ENCODE measurements around the gene CBLL1. TPM values are rescaled to one million over a fixed set of nuclear protein-coding genes. Genes with fewer than 3 reads are reported as not detected.

Gene CBLL1
- total and polyA plus RNA-seq, 2 donors (not counting 1 experiment from before 2014, with no cell fraction given): 22.1 to 57.2 TPM

- H3K4me3 ChIP-seq (ENCODE audit: control extremely low read depth in 1 of 5, extremely low read depth in 1 of 5, insufficient read depth in 1 of 5, low read depth in 2 of 5, low read length in 4 of 5): no peak overlapping the region
- peaks cover 0 to 3% of the 10 kb centered on the region in 2 donors for H3K4me1 ChIP-seq (ENCODE audit: control insufficient read depth in 2 of 2, insufficient read depth in 2 of 2, low read length in 2 of 2)
- no peak overlapping the region for H3K27ac ChIP-seq (ENCODE audit: low read length in 2 of 2)
- DNase-seq (no peak), ATAC-seq (ENCODE audit: low read depth) (no peak)
- H3K9me3 ChIP-seq (ENCODE audit: control extremely low read depth in 1 of 3, control insufficient read depth in 2 of 3, insufficient read depth in 1 of 3, low read length in 2 of 3): no peaks in the 10 kb centered on the region
- H3K79me2 ChIP-seq (ENCODE audit: control insufficient read depth, insufficient read depth, low read length): peaks cover 47% of the 10 kb centered on the region
- Mint-ChIP-seq H3K9me3 (ENCODE audit: insufficient read depth) (no peaks in the 10 kb centered on the region), H3K27ac (no peak overlapping the region), H3K4me3 (no peak overlapping the region), H3K27me3 (no peaks in the 10 kb centered on the region), H3K4me1 (peaks cover 17% of the 10 kb centered on the region)
- peaks cover 13 to 63% of the 10 kb centered on the region in 2 experiments for H3K36me3 ChIP-seq (replicated peaks in 1 of 2; ENCODE audit: control extremely low read depth in 1 of 2, control insufficient read depth in 1 of 2, extremely low read depth in 1 of 2, insufficient read depth in 2 of 2, low read length in 1 of 2)
- intact Hi-C loops (cut with micrococcal nuclease): no loop called here
- ChIA-PET CTCF (no interaction called here), POLR2A (no interaction called here)
- no peak overlapping the region for H3K9ac ChIP-seq (ENCODE audit: low read length)
- H3K27me3 ChIP-seq (replicated peaks in 1 of 4; ENCODE audit: control extremely low read depth in 1 of 4, control insufficient read depth in 3 of 4, insufficient read depth in 4 of 4, low read length in 3 of 4): no peaks in the 10 kb centered on the region
- TF ChIP-seq EZH2 (IDR thresholded peaks at IDR 0.05; ENCODE audit: borderline replicate concordance, insufficient read depth, low read depth, low read length, poor library complexity, severe bottlenecking) (no peak), CTCF (IDR thresholded peaks at IDR 0.05) (no peak)
- H3K4me2 ChIP-seq (replicated peaks; ENCODE audit: low read depth, low read length, poor library complexity, severe bottlenecking): no peak overlapping the region
- no peak overlapping the region for H2AFZ ChIP-seq (ENCODE audit: insufficient read depth, low read depth, low read length, poor library complexity, severe bottlenecking)
- 92% methylated on average over 4 of the region's 7 CpGs for WGBS (ENCODE audit: insufficient coverage)
- peaks cover 55% of the 10 kb centered on the region for H4K20me1 ChIP-seq (ENCODE audit: control insufficient read depth, insufficient read depth, low read length, poor library complexity, severe bottlenecking)
Observed at GRCh38 chr7:107751113-107751512, 7.2 kb downstream of the CBLL1 start.

- ChIA-PET POLR2A (no interaction called here), CTCF (no interaction called here)
- Histone ChIP-seq H4K20me1 (ENCODE audit: control insufficient read depth, insufficient read depth, low read length, poor library complexity, severe bottlenecking) (peaks cover 42% of the 10 kb centered on the region), H3K4me1 (ENCODE audit: control insufficient read depth in 2 of 2, insufficient read depth in 2 of 2, low read length in 2 of 2) (no peaks in the 10 kb centered on the region), H3K27ac (ENCODE audit: low read length in 2 of 2) (no peak overlapping the region), H3K36me3 (replicated peaks in 1 of 2; ENCODE audit: control extremely low read depth in 1 of 2, control insufficient read depth in 1 of 2, extremely low read depth in 1 of 2, insufficient read depth in 2 of 2, low read length in 1 of 2) (peaks cover 19 to 85% of the 10 kb centered on the region in 2 experiments), H3K27me3 (replicated peaks in 1 of 4; ENCODE audit: control extremely low read depth in 1 of 4, control insufficient read depth in 3 of 4, insufficient read depth in 4 of 4, low read length in 3 of 4) (no peaks in the 10 kb centered on the region), H2AFZ (ENCODE audit: insufficient read depth, low read depth, low read length, poor library complexity, severe bottlenecking) (no peak overlapping the region), H3K9me3 (ENCODE audit: control extremely low read depth in 1 of 3, control insufficient read depth in 2 of 3, insufficient read depth in 1 of 3, low read length in 2 of 3) (no peaks in the 10 kb centered on the region), H3K4me2 (replicated peaks; ENCODE audit: low read depth, low read length, poor library complexity, severe bottlenecking) (no peak overlapping the region), H3K79me2 (ENCODE audit: control insufficient read depth, insufficient read depth, low read length) (peaks cover 19% of the 10 kb centered on the region), H3K9ac (ENCODE audit: low read length) (no peak overlapping the region), H3K4me3 (ENCODE audit: control extremely low read depth in 1 of 5, extremely low read depth in 1 of 5, insufficient read depth in 1 of 5, low read depth in 2 of 5, low read length in 4 of 5) (no peak overlapping the region)
- no peak for DNase-seq
- Mint-ChIP-seq H3K9me3 (ENCODE audit: insufficient read depth) (no peaks in the 10 kb centered on the region), H3K27me3 (no peaks in the 10 kb centered on the region), H3K4me1 (no peaks in the 10 kb centered on the region), H3K4me3 (no peak overlapping the region), H3K27ac (no peak overlapping the region)
- intact Hi-C loops (cut with micrococcal nuclease): no loop called here
- WGBS (ENCODE audit: insufficient coverage): 100% methylated on average over 1 of the region's 2 CpGs
- TF ChIP-seq CTCF (IDR thresholded peaks at IDR 0.05) (no peak), EZH2 (IDR thresholded peaks at IDR 0.05; ENCODE audit: borderline replicate concordance, insufficient read depth, low read depth, low read length, poor library complexity, severe bottlenecking) (no peak)
- no peak for ATAC-seq (ENCODE audit: low read depth)
Observed at GRCh38 chr7:107754642-107755041, 10.7 kb downstream of the CBLL1 start.

All from B cell (primary cell).